22Rv1 (cell line): Measurements from ENCODE around the gene BRS3.

Experiments used
- ZFX ChIP-seq: fragments of 450-650 bp; IDR thresholded peaks from 2 replicates; pipeline ENCODE4 v1.6.1; 2017; ENCODE audit warnings: antibody characterized with exemption, borderline replicate concordance
- TF ChIP-seq, protein P1 (sequence below): fragments of 450-650 bp; IDR thresholded peaks from 2 replicates; pipeline ENCODE4 v1.5.1; 2017; ENCODE audit warnings: mild to moderate bottlenecking

DNA sequence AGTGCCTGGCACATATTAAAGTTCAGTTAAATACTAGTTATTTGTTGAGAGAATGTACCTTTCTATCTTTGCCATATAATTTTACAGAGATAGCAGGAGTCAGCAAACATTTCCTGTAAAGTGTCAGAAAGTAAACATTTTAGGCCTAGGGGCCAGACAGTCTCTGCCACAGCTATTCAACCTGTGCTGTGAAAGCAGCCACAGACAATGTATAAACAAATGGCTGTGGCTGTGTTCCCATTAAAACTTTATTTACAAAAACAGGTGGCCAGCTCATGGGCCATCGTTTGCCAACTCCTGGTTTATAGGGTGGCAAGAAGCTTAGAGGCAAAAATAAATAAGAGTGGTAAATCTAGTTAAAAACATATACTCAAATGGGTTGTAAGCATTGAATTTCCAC lies 34.0 kb upstream of the BRS3 start:
- TF ChIP-seq, protein P1, sequence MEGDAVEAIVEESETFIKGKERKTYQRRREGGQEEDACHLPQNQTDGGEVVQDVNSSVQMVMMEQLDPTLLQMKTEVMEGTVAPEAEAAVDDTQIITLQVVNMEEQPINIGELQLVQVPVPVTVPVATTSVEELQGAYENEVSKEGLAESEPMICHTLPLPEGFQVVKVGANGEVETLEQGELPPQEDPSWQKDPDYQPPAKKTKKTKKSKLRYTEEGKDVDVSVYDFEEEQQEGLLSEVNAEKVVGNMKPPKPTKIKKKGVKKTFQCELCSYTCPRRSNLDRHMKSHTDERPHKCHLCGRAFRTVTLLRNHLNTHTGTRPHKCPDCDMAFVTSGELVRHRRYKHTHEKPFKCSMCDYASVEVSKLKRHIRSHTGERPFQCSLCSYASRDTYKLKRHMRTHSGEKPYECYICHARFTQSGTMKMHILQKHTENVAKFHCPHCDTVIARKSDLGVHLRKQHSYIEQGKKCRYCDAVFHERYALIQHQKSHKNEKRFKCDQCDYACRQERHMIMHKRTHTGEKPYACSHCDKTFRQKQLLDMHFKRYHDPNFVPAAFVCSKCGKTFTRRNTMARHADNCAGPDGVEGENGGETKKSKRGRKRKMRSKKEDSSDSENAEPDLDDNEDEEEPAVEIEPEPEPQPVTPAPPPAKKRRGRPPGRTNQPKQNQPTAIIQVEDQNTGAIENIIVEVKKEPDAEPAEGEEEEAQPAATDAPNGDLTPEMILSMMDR: no peak
- no peak for TF ChIP-seq ZFX
